Endothelial cell (in vitro differentiated cells): ENCODE results near the gene LONP2. TPM values are rescaled to one million over a fixed set of nuclear protein-coding genes. Genes with fewer than 3 reads are reported as not detected.

Source experiments
- DNase-seq: peaks from one replicate; pipeline ENCODE4 v3.0.0; 2021; ENCODE audit warnings: low spot score
- H3K27ac Mint-ChIP-seq: one replicate; pipeline ENCODE4 v1.8.0; 2021; ENCODE audit warnings: mixed read lengths, inconsistent platforms; ENCODE audit not compliant: unreplicated experiment
- H3K27me3 Mint-ChIP-seq: one replicate; pipeline ENCODE4 v1.8.0; 2021; ENCODE audit warnings: mild to moderate bottlenecking, moderate library complexity, mixed read lengths, inconsistent platforms; ENCODE audit not compliant: unreplicated experiment
- H3K36me3 Mint-ChIP-seq: one replicate; pipeline ENCODE4 v1.8.0; 2021; ENCODE audit warnings: mild to moderate bottlenecking, low read depth, mixed read lengths, inconsistent platforms; ENCODE audit not compliant: unreplicated experiment
- H3K4me1 Mint-ChIP-seq: one replicate; pipeline ENCODE4 v1.8.0; 2021; ENCODE audit warnings: mild to moderate bottlenecking, mixed read lengths, inconsistent platforms; ENCODE audit not compliant: unreplicated experiment
- H3K4me3 Mint-ChIP-seq: one replicate; pipeline ENCODE4 v1.8.0; 2021; ENCODE audit warnings: mild to moderate bottlenecking, mixed read lengths, inconsistent platforms; ENCODE audit not compliant: unreplicated experiment
- H3K9me3 Mint-ChIP-seq: one replicate; pipeline ENCODE4 v1.8.0; 2021; ENCODE audit warnings: mixed read lengths, inconsistent platforms; ENCODE audit not compliant: unreplicated experiment
- total RNA-seq: library from RNA; stranded (reverse); fragmentation: NEBNext Ultra II Directional; extraction: Animal tissue kit (Norgen Biotek cat#: 25700); gene quantifications from one replicate; pipeline ENCODE4 v1.2.1, GENCODE V29; 2021; ENCODE audit not compliant: unreplicated experiment
- TF ChIP-seq, protein P1 (sequence below): fragments of 200-600 bp; sonication (generic); IDR thresholded peaks from one replicate; pipeline ENCODE4 v1.5.0; 2021; ENCODE audit warnings: antibody characterized with exemption; ENCODE audit not compliant: unreplicated experiment

LONP2 gene
- total RNA-seq, 1 donor from 2014 or later = 42.6 TPM

GRCh38 chr16:48292452-48292851 is 48.4 kb downstream of the LONP2 start:
- DNase-seq = no peak
- peaks cover 19% of the 10 kb centered on the region for H3K4me1 Mint-ChIP-seq
- H3K9me3 Mint-ChIP-seq = no peaks in the 10 kb centered on the region
- TF ChIP-seq, protein P1, sequence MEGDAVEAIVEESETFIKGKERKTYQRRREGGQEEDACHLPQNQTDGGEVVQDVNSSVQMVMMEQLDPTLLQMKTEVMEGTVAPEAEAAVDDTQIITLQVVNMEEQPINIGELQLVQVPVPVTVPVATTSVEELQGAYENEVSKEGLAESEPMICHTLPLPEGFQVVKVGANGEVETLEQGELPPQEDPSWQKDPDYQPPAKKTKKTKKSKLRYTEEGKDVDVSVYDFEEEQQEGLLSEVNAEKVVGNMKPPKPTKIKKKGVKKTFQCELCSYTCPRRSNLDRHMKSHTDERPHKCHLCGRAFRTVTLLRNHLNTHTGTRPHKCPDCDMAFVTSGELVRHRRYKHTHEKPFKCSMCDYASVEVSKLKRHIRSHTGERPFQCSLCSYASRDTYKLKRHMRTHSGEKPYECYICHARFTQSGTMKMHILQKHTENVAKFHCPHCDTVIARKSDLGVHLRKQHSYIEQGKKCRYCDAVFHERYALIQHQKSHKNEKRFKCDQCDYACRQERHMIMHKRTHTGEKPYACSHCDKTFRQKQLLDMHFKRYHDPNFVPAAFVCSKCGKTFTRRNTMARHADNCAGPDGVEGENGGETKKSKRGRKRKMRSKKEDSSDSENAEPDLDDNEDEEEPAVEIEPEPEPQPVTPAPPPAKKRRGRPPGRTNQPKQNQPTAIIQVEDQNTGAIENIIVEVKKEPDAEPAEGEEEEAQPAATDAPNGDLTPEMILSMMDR = no peak
- H3K36me3 Mint-ChIP-seq = peaks cover 21% of the 10 kb centered on the region
- H3K27me3 Mint-ChIP-seq = no peaks in the 10 kb centered on the region
- H3K4me3 Mint-ChIP-seq = no peak overlapping the region
- H3K27ac Mint-ChIP-seq = peak overlapping the region; percentile 18

- TF ChIP-seq, protein P1 = no peak
- Mint-ChIP-seq H3K27ac (no peak overlapping the region), H3K27me3 (no peaks in the 10 kb centered on the region), H3K4me3 (no peak overlapping the region), H3K9me3 (no peaks in the 10 kb centered on the region), H3K36me3 (peaks cover 20% of the 10 kb centered on the region), H3K4me1 (peaks cover 19% of the 10 kb centered on the region)
- no peak for DNase-seq
Observed at GRCh38 chr16:48294724-48295123, 50.6 kb downstream of the LONP2 start.

GRCh38 chr16:48295488-48296281 is 51.6 kb downstream of the LONP2 start:
- no peak for DNase-seq
- Mint-ChIP-seq H3K4me3 (no peak overlapping the region), H3K9me3 (no peaks in the 10 kb centered on the region), H3K27ac (no peak overlapping the region), H3K27me3 (no peaks in the 10 kb centered on the region), H3K36me3 (peaks cover 20% of the 10 kb centered on the region), H3K4me1 (peaks cover 18% of the 10 kb centered on the region)
- TF ChIP-seq, protein P1 = no peak

DNA sequence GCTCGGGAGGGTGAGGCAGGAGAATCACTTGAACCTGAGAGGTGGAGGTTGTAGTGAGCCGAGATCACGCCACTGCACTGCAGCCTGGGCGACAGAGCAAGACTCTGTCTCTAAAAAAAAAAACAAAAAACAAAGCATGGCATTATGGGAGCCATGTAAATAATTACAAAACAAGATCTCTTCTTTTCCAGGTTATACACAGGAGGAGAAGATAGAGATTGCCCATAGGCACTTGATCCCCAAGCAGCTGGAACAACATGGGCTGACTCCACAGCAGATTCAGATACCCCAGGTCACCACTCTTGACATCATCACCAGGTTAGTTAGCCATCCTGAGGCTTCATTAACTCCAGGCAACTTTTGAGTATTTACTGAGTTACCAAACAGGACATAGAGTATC is 55.4 kb downstream of the LONP2 start:
- Mint-ChIP-seq H3K27ac (no peak overlapping the region), H3K4me3 (no peak overlapping the region)

DNA sequence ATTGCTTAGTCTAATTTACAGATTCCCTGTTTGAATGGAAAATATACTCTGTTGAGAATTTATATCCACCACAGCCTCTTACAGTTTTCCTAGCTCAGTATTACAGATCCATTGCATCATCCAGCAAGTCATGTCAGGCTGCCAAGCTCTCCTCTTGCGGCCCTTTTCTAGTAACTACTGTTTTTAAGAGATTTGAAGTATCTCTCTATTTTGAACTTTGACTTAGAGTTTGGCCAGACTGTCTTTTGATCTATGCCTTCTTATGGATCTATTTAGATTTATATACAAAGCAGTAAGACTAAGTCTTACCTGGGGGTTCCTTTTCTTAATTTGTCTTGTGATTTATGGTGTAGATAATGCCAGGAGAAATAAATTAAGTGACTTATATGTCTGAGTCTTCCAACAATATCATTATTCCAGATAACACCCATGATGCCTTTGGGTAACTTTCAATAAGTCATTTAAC is 56.3 kb downstream of the LONP2 start:
- H3K27me3 Mint-ChIP-seq = no peaks in the 10 kb centered on the region
- no peaks in the 10 kb centered on the region for H3K9me3 Mint-ChIP-seq
- no peaks in the 10 kb centered on the region for H3K4me1 Mint-ChIP-seq
- TF ChIP-seq, protein P1 = no peak
- no peak overlapping the region for H3K4me3 Mint-ChIP-seq
- DNase-seq = no peak
- H3K36me3 Mint-ChIP-seq = peaks cover 26% of the 10 kb centered on the region
- no peak overlapping the region for H3K27ac Mint-ChIP-seq

More for the DNA sequence above, 55.4 kb downstream of the LONP2 start:
- Mint-ChIP-seq H3K9me3 (no peaks in the 10 kb centered on the region), H3K27me3 (no peaks in the 10 kb centered on the region), H3K4me1 (no peaks in the 10 kb centered on the region), H3K36me3 (peaks cover 25% of the 10 kb centered on the region)
- TF ChIP-seq, protein P1 = no peak
- no peak for DNase-seq
